Activated T-cell treated with anti-CD3 and anti-CD28 coated beads, Interleukin-2, amount 50 U/mL, for 24 hours (primary cell): Measurements from ENCODE around the gene PDP2.

Experiments used
- DNase-seq: peaks from one replicate; pipeline ENCODE4 v3.0.0-alpha.2; 2020
- H3K27ac Mint-ChIP-seq: 2 replicates; pipeline ENCODE4 v1.8.0; 2020; ENCODE audit warnings: mild to moderate bottlenecking, mixed read lengths
- H3K27me3 Mint-ChIP-seq: 2 replicates; pipeline ENCODE4 v1.8.0; 2020; ENCODE audit warnings: mixed read lengths
- H3K36me3 Mint-ChIP-seq: 2 replicates; pipeline ENCODE4 v1.8.0; 2020; ENCODE audit warnings: low read depth, mixed read lengths
- H3K4me1 Mint-ChIP-seq: 2 replicates; pipeline ENCODE4 v1.8.0; 2020; ENCODE audit warnings: low read depth, mixed read lengths
- H3K4me3 Mint-ChIP-seq: 2 replicates; pipeline ENCODE4 v1.8.0; 2020; ENCODE audit warnings: mild to moderate bottlenecking, moderate library complexity, mixed read lengths
- H3K9me3 Mint-ChIP-seq: 2 replicates; pipeline ENCODE4 v1.8.0; 2020; ENCODE audit warnings: mixed read lengths

PDP2 gene

DNA sequence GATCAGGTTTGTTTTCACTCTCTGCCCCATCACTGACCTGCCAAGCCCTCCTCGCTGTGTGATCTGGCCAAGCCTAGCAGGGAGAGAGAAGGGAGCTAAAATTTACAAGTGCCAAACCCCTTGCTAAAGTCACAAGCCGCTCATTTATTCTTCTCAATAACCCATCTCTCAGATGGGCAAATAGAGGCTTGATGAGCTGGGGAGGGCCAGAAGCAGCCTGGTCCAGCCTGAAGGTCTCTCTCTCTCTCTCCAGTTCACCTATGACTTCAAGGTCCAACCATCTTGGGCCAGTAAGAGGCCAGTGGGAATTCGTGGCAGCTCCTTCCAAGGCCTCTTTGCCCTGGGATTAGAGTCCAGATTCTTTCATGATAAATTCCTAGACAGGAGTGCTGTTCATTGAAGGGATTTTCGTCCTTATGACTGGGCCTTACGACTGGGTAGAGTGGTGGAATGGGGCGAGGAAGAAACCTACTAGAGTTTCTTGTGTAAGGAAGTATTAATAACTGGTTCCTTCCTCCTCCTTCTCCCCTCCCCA lies 32.7 kb upstream of the PDP2 start:
- Mint-ChIP-seq H3K9me3 (no peaks in the 10 kb centered on the region), H3K27me3 (peaks cover 39% of the 10 kb centered on the region), H3K4me1 (peaks cover 14% of the 10 kb centered on the region), H3K36me3 (no peaks in the 10 kb centered on the region), H3K4me3 (no peak overlapping the region), H3K27ac (no peak overlapping the region)
- DNase-seq = no peak

GRCh38 chr16:66848172-66848571 lies 32.1 kb upstream of the PDP2 start:
- Mint-ChIP-seq H3K9me3 (no peaks in the 10 kb centered on the region), H3K4me1 (peaks cover 14% of the 10 kb centered on the region), H3K36me3 (no peaks in the 10 kb centered on the region), H3K27ac (no peak overlapping the region), H3K27me3 (peaks cover 33% of the 10 kb centered on the region), H3K4me3 (no peak overlapping the region)
- DNase-seq = no peak

DNA sequence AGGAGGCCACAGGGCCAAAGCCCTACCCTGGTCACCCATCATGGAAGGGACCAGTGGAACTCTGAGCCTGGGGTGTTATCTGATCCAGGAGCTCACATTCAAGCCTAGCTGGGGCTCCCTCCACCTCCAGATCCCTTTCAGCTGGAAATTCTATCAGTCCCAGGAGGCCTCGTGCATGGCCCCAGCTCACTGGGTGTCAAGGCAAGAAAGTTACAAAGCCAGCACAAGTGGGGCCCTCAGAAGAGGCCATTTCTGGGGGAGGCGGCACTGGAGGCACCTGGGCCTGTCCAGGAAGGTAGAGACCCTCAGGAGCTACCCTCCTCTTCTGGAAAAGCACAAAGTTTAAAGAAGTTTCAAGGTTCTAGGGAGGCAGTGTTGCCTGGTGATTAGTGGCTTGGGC lies 31.3 kb upstream of the PDP2 start:
- Mint-ChIP-seq H3K4me1 (peaks cover 11% of the 10 kb centered on the region), H3K27me3 (peaks cover 25% of the 10 kb centered on the region), H3K4me3 (no peak overlapping the region), H3K36me3 (no peaks in the 10 kb centered on the region), H3K27ac (no peak overlapping the region), H3K9me3 (no peaks in the 10 kb centered on the region)
- DNase-seq = peak; percentile 15

DNA sequence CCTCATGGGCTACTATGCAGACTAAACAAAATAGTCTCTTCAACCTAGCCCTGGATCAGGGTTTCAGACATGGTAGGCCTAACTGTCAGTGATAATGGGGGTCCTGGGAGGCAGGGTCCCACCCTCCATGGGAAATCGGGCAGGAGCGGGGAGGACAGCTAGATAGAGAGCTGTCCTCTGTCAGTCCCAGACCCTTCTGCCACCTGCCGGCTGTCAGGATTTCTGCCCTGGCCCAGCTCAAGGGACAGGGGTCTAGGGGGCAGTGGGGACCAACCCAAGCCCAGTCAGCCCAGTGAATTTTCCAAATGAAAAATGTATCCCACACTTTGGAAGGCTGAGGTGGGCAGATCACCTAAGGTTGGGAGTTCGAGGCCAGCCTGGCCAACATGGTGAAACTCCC lies 30.8 kb upstream of the PDP2 start:
- Mint-ChIP-seq H3K4me1 (peaks cover 10% of the 10 kb centered on the region), H3K27me3 (peaks cover 23% of the 10 kb centered on the region), H3K4me3 (no peak overlapping the region), H3K27ac (no peak overlapping the region), H3K36me3 (no peaks in the 10 kb centered on the region), H3K9me3 (no peaks in the 10 kb centered on the region)
- peak; percentile 7 for DNase-seq

DNA sequence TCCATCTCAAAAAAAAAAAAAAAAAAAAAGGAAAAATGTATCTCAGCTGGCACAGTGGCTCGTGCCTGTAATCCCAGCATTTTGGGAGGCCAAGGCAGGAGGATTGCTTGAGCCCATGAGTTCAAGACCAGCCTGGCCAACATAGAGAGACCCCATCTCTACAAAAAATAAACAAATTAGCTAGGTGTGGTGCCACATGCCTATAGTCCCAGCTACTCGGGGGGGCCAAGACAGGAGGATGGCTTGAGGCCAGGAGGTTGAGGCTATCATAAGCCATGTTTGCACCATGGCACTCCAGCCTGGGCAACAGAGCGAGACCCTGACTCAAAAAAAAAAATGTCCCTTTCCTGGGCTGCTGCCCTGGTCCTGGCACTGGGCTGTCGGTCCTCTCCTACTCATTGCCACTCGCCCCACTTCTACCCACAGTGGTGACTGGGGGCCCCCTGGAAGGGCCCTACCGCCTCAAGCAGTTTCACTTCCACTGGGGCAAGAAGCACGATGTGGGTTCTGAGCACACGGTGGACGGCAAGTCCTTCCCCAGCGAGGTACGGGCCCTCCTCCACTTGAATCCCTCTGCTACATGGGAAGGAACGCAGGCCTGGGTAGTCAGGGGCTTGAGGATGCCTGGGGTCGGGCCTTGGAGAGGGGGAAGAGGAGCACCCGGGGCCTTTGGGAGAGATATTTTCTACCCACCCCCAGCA lies 30.1 kb upstream of the PDP2 start:
- H3K4me1 Mint-ChIP-seq = peaks cover 7% of the 10 kb centered on the region
- H3K27ac Mint-ChIP-seq = no peak overlapping the region
- H3K4me3 Mint-ChIP-seq = no peak overlapping the region
- H3K9me3 Mint-ChIP-seq = no peaks in the 10 kb centered on the region
- peak; percentile 0 for DNase-seq
- H3K27me3 Mint-ChIP-seq = peaks cover 16% of the 10 kb centered on the region
- H3K36me3 Mint-ChIP-seq = no peaks in the 10 kb centered on the region

DNA sequence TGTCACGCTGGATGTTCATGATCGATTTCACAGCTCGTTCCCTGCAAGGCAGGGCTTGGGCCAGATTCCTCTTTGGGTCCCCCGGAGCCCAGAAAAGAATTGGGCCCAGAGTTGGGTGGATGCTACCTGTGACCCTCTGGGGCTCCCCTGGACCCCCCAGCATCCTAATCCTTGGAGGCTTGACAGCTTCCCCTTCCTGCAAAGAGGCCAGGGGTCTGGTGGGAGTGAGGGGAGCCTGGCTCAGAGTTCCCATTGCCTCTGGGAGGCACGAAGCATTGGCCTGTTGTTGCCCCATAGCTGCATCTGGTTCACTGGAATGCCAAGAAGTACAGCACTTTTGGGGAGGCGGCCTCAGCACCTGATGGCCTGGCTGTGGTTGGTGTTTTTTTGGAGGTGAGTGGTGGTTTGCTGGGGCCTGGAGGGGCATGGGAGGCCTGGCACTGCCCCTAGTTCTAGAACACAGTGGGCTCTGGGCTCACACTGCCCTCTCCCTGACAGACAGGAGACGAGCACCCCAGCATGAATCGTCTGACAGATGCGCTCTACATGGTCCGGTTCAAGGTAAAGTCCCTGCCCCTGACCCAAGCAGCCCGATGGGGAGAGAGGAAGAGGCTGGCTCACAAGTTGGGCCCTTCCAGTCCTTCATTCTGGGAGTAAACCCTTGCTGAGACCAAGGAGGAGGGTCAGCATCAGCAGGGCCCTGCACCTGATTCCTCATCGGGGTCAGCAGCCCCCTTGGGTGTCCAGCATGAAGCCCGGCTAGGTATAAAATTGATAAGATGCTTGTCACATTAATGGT lies 28.9 kb upstream of the PDP2 start:
- no peak for DNase-seq
- H3K4me1 Mint-ChIP-seq = peaks cover 7% of the 10 kb centered on the region
- peaks cover 5% of the 10 kb centered on the region for H3K27me3 Mint-ChIP-seq
- H3K9me3 Mint-ChIP-seq = no peaks in the 10 kb centered on the region
- no peaks in the 10 kb centered on the region for H3K36me3 Mint-ChIP-seq
- no peak overlapping the region for H3K27ac Mint-ChIP-seq
- H3K4me3 Mint-ChIP-seq = no peak overlapping the region

DNA sequence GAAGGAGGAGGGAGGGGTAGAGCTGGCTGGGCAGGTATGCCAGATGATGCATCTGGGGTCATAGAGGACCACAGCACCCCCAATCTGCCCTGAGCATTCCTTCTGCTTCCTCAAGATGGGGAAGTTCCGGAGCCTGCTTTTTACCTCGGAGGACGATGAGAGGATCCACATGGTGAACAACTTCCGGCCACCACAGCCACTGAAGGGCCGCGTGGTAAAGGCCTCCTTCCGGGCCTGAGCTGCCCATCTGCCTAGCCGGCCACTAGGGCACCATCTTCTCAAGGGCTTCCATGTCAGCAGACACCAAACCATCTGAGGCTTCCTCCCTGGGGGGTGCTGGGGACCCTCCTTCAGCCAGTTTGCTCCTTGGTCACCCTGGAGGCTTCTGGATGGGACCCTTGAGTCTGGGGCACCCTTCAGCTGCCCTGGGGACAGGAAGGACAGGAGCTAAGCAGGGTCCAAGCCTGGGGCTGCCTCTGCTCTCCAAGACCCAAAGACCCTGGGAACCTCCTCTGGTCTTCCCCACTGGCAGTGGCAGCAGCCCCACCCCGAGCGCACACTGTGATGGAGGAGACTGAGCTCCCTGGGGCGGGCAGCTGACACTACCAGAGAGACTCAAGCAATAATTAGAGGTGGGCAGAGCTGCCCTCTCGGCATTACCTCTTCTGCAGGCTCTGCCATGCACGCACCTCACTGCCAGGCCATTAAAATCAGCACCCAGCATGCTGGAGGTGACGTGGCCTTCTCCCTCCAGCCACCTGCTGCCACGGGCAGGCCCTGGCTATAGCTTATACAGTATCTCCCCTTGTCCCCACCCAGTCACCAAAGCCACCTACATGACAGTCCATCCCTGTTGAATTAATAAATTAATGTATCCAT lies 26.8 kb upstream of the PDP2 start:
- DNase-seq = no peak
- Mint-ChIP-seq H3K27ac (no peak overlapping the region), H3K4me3 (no peak overlapping the region), H3K27me3 (no peaks in the 10 kb centered on the region), H3K36me3 (no peaks in the 10 kb centered on the region), H3K4me1 (no peaks in the 10 kb centered on the region), H3K9me3 (no peaks in the 10 kb centered on the region)

DNA sequence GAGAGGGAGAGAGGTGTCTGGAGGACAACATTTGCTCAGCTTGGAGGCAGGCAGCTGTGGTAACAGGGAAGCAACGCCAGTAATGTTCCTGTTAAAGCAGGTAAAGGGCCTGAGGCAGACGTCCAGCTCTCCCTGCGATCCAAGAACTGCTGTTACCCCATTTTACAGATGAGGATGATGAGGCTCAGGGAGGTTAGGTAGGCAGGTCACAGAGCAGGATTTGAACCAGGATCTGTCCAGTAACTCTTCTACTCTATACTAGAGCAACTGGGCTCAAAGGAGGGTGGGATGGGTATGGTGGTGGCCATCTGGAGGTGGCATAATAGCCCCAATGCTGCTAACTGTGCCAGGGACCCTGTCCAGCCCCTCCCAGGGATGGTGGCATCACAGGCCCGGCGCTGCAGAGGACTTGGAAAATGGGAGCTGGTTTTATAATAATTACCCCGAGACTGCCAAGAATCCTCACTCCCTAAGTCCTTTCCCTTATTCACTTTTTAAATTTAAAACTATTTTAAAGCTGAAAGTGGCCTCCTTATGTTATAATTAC lies 24.1 kb upstream of the PDP2 start:
- H3K36me3 Mint-ChIP-seq = no peaks in the 10 kb centered on the region
- H3K4me3 Mint-ChIP-seq = no peak overlapping the region
- no peak for DNase-seq
- no peak overlapping the region for H3K27ac Mint-ChIP-seq
- no peaks in the 10 kb centered on the region for H3K4me1 Mint-ChIP-seq
- H3K27me3 Mint-ChIP-seq = no peaks in the 10 kb centered on the region
- no peaks in the 10 kb centered on the region for H3K9me3 Mint-ChIP-seq

DNA sequence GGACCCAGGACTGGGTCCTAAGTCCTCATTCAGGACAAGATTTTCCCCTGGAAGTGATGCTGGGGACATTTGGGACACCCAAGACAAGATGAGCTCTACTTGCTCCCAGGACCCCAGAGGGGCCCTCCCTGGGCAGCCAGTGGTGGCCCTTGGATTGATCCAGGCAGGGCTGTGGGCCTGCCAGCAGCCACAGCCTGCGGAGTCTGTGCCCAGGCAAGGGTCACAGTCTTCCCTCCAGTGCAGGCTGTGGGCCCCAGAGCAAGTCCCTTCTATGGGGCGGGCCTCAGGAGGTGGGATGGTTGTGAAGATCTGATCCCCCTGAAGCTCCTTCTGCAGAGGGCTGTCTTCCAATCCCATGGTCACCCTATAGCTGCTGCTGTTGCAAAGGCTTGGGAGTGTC lies 23.5 kb upstream of the PDP2 start:
- H3K9me3 Mint-ChIP-seq = no peaks in the 10 kb centered on the region
- H3K4me3 Mint-ChIP-seq = no peak overlapping the region
- H3K27ac Mint-ChIP-seq = no peak overlapping the region
- DNase-seq = no peak
- no peaks in the 10 kb centered on the region for H3K4me1 Mint-ChIP-seq
- no peaks in the 10 kb centered on the region for H3K27me3 Mint-ChIP-seq
- H3K36me3 Mint-ChIP-seq = no peaks in the 10 kb centered on the region

GRCh38 chr16:66857437-66857836 lies 22.9 kb upstream of the PDP2 start:
- DNase-seq = no peak
- no peaks in the 10 kb centered on the region for H3K9me3 Mint-ChIP-seq
- no peaks in the 10 kb centered on the region for H3K27me3 Mint-ChIP-seq
- no peaks in the 10 kb centered on the region for H3K36me3 Mint-ChIP-seq
- H3K4me3 Mint-ChIP-seq = no peak overlapping the region
- H3K4me1 Mint-ChIP-seq = no peaks in the 10 kb centered on the region
- no peak overlapping the region for H3K27ac Mint-ChIP-seq

DNA sequence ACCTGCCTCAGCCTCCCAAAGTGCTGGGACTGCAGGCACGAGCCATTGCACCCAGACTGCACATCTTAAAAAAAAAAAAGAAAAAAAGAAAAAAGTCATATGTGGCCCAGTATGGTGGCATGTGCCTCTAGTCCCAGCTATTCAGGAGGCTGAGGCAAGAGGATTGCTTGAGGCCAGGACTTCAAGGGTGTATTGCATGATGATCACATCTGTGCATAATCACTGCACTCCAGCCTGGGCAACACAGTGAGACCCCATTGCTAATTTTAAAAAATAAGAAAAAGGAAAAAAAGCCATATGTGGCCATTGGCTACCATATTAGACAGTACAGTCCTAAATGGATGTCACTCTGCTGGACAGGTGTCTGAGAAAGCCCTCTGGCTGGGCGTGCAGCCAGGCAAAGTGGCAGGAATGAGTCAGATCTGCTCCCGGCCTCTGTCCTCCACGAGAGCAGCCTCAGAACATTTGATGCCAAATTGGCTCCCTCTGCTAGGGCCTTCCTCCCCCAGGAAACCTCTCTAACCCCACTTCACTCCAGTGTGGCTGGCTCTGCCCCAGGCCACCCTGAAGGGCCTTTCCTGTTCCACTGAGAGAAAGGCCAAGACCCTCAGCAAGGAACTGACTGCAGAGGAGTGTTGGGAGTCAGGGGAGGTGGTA lies 21.4 kb upstream of the PDP2 start:
- H3K27ac Mint-ChIP-seq = no peak overlapping the region
- H3K4me3 Mint-ChIP-seq = no peak overlapping the region
- no peak for DNase-seq
- H3K36me3 Mint-ChIP-seq = no peaks in the 10 kb centered on the region
- no peaks in the 10 kb centered on the region for H3K9me3 Mint-ChIP-seq
- no peaks in the 10 kb centered on the region for H3K4me1 Mint-ChIP-seq
- no peaks in the 10 kb centered on the region for H3K27me3 Mint-ChIP-seq

DNA sequence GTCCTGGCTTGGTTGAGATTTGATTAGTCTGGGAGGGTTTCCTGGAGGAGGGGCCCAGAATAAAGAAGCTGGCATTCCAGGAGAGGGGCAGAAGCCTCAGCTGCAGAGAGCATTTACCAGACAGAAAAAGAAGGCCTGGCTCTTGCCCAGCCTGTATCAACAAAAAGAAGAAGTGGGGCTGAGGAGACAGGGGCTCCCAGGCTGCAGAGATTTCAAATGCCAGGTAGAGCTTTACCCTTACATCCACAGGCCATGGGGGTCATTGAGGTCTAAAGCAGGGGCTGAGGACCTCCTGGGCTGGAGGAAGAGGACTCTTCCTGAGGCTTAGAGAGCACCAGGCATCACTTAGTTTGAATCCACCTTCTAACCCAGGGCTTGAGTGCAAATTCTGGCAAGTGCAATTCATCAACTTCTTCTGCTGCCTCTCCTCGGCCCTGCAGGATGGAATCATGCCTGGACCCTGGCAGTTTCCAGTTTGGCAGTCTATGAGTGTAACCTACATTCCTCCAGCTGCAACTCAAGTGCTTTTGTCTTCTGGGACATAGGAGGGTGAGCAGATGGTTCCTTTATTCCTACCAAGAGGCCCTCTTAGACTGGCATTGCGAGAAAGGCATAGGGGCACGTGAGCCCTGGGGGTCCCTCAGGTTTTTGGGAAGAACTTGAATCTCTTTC lies 20.8 kb upstream of the PDP2 start:
- DNase-seq = no peak
- no peak overlapping the region for H3K4me3 Mint-ChIP-seq
- no peaks in the 10 kb centered on the region for H3K4me1 Mint-ChIP-seq
- no peaks in the 10 kb centered on the region for H3K36me3 Mint-ChIP-seq
- H3K27ac Mint-ChIP-seq = no peak overlapping the region
- H3K27me3 Mint-ChIP-seq = no peaks in the 10 kb centered on the region
- no peaks in the 10 kb centered on the region for H3K9me3 Mint-ChIP-seq

DNA sequence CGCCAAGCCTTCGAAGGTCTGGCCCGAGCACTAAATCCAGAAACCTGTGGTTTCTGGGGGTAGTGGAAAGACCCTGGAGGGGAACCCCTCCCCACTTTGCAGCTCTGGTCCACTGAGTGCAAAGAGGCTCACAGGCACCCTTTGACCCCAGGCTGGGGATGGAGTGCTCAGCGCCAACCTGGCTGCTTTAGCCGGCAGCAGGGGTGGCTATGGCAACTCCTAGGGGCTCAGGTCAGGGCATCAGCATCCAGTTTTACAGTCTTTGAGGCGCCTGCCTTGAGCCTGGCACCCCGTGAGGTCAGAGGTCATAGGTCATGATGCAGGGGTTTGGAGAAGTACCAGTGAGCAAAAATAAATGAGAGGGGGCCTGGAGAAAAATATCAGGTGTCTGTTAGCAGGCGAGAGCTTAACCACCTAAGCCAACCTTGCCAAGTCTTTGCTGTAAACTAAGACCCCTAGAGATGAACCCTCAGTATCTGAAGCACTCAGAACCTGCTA lies 18.2 kb upstream of the PDP2 start:
- peak; percentile 20 for DNase-seq

More for the DNA sequence above, 18.2 kb upstream of the PDP2 start:
- Mint-ChIP-seq H3K27ac (no peak overlapping the region), H3K4me1 (no peaks in the 10 kb centered on the region), H3K4me3 (no peak overlapping the region), H3K9me3 (no peaks in the 10 kb centered on the region), H3K27me3 (no peaks in the 10 kb centered on the region), H3K36me3 (no peaks in the 10 kb centered on the region)
